GM10266 (cell line): ENCODE measurements around the gene SLITRK3.

ENCODE experiments used
- DNase-seq: peaks from one replicate; pipeline ENCODE4 v3.0.0; 2012; ENCODE audit errors: extremely low spot score
- TF ChIP-seq, protein P1 (sequence below): IDR thresholded peaks from 2 replicates; pipeline ENCODE4 v1.5.1; 2012; ENCODE audit warnings: mild to moderate bottlenecking, low read depth; ENCODE audit not compliant: control insufficient read depth, insufficient read depth; ENCODE audit errors: missing control alignments

SLITRK3 gene

DNA sequence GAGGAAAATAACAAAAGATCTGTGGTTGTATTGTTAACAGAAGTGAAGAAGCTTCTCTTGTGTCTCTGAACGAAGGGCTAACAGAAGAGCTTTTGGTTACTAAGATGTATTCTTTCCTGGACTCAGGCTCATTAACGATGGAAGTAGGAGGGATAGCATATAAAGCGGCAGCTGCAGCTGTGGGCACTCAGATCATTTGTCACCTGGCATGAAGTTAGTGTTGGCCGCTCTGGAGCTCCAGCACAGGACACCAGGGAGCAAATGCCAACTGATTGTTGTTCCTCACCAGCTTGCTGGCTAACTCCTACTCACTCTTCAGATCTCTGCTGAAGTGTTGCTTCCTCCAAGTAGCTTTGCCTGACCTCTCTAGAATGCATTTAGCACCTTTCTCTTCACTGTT lies 15.5 kb upstream of the SLITRK3 start:
- DNase-seq: no peak
- TF ChIP-seq, protein P1, sequence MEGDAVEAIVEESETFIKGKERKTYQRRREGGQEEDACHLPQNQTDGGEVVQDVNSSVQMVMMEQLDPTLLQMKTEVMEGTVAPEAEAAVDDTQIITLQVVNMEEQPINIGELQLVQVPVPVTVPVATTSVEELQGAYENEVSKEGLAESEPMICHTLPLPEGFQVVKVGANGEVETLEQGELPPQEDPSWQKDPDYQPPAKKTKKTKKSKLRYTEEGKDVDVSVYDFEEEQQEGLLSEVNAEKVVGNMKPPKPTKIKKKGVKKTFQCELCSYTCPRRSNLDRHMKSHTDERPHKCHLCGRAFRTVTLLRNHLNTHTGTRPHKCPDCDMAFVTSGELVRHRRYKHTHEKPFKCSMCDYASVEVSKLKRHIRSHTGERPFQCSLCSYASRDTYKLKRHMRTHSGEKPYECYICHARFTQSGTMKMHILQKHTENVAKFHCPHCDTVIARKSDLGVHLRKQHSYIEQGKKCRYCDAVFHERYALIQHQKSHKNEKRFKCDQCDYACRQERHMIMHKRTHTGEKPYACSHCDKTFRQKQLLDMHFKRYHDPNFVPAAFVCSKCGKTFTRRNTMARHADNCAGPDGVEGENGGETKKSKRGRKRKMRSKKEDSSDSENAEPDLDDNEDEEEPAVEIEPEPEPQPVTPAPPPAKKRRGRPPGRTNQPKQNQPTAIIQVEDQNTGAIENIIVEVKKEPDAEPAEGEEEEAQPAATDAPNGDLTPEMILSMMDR: no peak

DNA sequence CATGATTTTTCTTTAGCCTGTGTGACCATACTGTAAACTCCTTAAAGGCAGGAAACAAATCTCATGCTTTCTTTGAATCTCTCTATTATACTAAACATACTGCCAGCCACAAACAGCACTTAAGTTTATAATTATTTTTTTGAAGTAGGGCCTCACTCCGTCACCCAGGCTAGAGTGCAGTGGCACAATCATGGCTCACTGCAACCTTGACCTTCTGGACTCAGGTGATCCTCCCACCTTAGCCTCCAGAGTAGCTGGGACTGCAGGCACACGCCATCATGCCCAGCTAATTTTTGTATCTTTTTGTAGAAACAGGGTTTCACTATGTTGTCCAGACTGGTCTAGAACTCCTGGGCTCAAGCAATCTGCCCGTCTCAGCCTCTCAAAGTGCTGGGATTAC lies 14.5 kb upstream of the SLITRK3 start:
- DNase-seq: no peak
- TF ChIP-seq, protein P1: no peak

DNA sequence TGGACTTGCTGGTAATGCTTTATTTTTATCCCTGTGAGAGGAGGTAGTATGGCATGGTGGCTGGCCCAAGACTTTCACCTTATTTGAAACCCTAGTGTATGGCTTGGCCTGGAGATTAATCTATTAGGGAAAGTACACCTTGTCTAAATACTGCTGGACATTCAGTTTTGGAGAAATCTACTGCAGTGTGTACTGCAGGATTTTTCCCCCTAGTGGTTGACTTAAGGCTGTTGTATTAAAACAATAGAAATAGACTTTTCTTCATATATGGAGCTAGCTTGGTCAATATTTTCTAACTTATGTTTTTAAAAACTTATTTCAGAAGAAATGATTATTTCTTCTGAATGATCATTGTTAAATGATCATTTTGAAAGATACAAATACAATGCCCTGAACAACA lies 13.9 kb upstream of the SLITRK3 start:
- no peak for DNase-seq
- TF ChIP-seq, protein P1: peak; percentile 14

DNA sequence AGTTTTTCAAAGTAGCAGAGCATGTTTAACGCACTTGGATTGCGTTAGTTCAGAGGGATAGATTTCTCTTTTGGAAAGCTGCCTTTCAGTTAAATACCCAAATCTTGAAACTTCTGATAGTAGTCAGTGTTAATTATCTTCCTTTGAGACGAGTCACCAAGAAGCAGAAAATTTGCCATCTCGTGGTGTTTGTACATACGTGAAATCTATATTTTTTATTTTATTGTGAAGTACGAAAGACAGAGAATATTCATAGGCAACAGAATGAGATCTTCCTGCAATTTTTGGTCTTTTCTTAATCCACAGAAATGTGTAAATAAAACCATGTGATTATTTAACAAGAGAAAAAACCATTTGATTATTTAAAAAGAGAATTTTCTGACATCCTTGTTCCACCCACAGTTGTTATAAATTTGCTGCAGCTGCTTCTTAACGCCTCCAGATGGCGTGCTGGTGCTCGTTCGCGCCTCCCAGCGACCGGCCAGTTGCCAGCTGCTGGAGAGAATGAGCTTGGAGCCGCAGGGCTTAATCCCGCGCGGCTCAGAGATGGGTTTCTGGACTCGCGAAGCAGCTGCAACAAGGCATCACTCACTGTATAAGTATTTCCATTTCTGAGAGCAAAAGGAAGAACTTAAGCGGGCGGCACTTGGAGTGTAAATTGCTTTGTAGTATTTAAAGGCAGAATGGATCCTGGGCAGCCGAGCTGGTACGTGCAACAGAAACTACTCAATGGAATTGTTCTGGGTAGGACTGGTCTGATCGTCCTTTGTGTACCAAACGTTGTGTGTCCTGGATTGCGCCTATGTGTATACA lies 10.5 kb upstream of the SLITRK3 start:
- TF ChIP-seq, protein P1: peak; percentile 100

DNA sequence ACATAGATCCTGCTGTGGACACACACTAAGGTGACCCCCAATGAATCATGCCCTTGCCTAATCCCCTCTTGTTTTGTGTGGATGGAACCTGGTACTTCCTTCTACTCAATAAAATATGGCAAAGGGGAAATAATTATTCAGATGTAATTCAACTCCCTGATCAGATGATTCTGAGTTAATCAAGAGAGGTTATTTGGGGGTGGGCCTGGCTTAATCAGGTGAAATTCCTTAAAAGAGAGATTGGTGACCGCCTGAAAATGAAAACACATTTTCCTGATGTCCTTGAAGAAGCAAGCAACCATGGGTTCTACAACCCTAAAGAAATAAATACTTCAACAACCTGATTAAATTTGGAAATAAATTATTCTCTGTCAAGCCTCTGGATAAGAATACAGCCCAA lies 8.3 kb upstream of the SLITRK3 start:
- TF ChIP-seq, protein P1: no peak
- DNase-seq: no peak

More for the DNA sequence above, 10.5 kb upstream of the SLITRK3 start:
- peak; percentile 74 for DNase-seq

DNA sequence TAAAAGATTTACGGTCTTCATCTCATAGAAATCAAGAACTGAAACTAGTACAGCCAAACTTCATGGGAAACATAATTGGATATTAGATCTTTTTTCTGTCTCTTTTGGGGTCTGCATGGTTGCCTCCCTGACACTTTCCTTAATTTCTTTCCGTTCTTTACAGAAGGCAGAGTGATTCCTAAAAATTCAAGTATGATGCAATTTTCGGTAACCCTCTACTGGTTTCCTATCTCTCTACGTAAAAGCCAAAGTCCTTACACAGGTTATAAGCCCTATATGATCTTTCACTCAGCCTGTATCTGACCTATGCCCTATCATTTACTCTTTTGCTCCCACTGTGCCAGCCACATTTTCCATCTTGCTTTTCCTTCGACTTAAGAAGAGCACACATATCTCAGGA lies 6.8 kb upstream of the SLITRK3 start:
- TF ChIP-seq, protein P1: no peak
- no peak for DNase-seq

DNA sequence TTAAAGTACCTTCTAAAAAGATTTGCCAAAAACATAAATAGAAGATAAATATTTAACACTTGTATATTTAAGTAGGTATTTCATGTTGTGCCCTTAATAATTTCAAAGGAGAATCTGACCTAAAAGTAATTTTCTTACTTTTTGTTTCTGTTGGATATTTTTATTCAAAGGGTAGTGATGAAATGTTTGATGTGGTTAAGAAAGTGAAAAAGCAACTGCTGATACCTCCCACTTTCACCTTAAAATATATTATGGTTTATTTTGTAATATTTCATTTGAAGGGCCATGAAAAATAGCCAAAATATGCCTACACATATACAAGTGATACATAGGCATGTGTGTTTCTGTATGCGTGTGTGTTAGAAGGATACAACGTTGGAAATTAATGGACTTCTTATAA lies 5.8 kb upstream of the SLITRK3 start:
- DNase-seq: no peak
- TF ChIP-seq, protein P1: no peak
